Endothelial cell of umbilical vein (primary cell): ENCODE data around the gene LYPD4. TPM values are rescaled to one million over a fixed set of nuclear protein-coding genes. Genes with fewer than 3 reads are reported as not detected.

ENCODE experiments used
- BruUV-seq: library from RNA; stranded (reverse); fragments of 400-500 nt; replicated peaks from 2 replicates; lab custom pipeline; 2021; lab: Mats Ljungman, UMichigan
- CTCF ChIA-PET: fragments of 300-600, 350-600 bp; sonication (Branson Sonifier 250); formaldehyde crosslinking; loops from one replicate; lab custom pipeline; 2021; ENCODE audit warnings: antibody characterized with exemption, inconsistent platforms; lab: Charles Lee
- POLR2A ChIA-PET: fragments of 300-600, 350-600 bp; sonication (Branson Sonifier 250); formaldehyde crosslinking; loops from one replicate; lab custom pipeline; 2021; ENCODE audit warnings: antibody characterized with exemption, inconsistent platforms; lab: Charles Lee
- DNase-seq: peaks from one replicate; pipeline ENCODE4 v3.0.0-alpha.2; 2011; ENCODE audit warnings: low read depth, low spot score
- FAIRE-seq: peaks from 2 replicates; lab custom pipeline; 2011; peaks lifted over from hg19 to GRCh38; lab: Jason Lieb, UNC
- H2AFZ ChIP-seq: 2 replicates; pipeline ENCODE4 v1.6.0; 2012; ENCODE audit warnings: low read depth, low read length, control low read depth, inconsistent platforms
- H3K27ac ChIP-seq: 2 replicates; pipeline ENCODE4 v1.5.1; 2011; ENCODE audit warnings: low read depth, mild to moderate bottlenecking, control low read depth, low read length, moderate library complexity; ENCODE audit not compliant: insufficient read depth
- H3K27me3 ChIP-seq, 2 experiments: 2 replicates each; pipeline versions ENCODE4 v1.6.0 to v1.6.1; 2011; ENCODE audit warnings: low read length in 2 of 2, mixed read lengths in 1 of 2; ENCODE audit not compliant: control insufficient read depth in 2 of 2, insufficient read depth in 2 of 2
- H3K36me3 ChIP-seq, 2 experiments: 2 replicates in 1 of 2; 3 replicates in 1 of 2; pipeline ENCODE4 v1.5.1; 2011; ENCODE audit warnings: low read length in 2 of 2, mild to moderate bottlenecking in 1 of 2, moderate library complexity in 1 of 2; ENCODE audit not compliant: control insufficient read depth in 2 of 2, insufficient read depth in 2 of 2; ENCODE audit errors: extremely low read depth in 1 of 2
- H3K4me1 ChIP-seq: 3 replicates; pipeline ENCODE4 v1.5.1; 2011; ENCODE audit warnings: mild to moderate bottlenecking, low read length; ENCODE audit not compliant: control insufficient read depth, insufficient read depth; ENCODE audit errors: extremely low read depth
- H3K4me2 ChIP-seq: 2 replicates; pipeline ENCODE4 v1.6.1; 2011; ENCODE audit warnings: low read length, control low read depth, mixed read lengths; ENCODE audit not compliant: insufficient read depth
- H3K4me3 ChIP-seq, 3 experiments: fragments of 200-600 bp in 1 of 3; sonication (generic), shearing (Covaris generic) in 1 of 3; replicated peaks in 1 of 3; 2 replicates each; pipeline ENCODE4 v1.5.1; 2011 to 2016; ENCODE audit warnings: control low read depth in 3 of 3, low read length in 3 of 3, mild to moderate bottlenecking in 2 of 3, inconsistent platforms in 1 of 3, low read depth in 1 of 3, moderate library complexity in 1 of 3; ENCODE audit not compliant: insufficient read depth in 1 of 3
- H3K79me2 ChIP-seq: 2 replicates; pipeline ENCODE4 v1.6.0; 2012; ENCODE audit warnings: low read length, inconsistent platforms; ENCODE audit not compliant: control insufficient read depth, insufficient read depth
- H3K9ac ChIP-seq: replicated peaks from 2 replicates; pipeline ENCODE3; 2011; ENCODE audit warnings: low read length, control low read depth; ENCODE audit not compliant: insufficient read depth; ENCODE audit errors: extremely low read depth
- H3K9me1 ChIP-seq: replicated peaks from 3 replicates; pipeline ENCODE4 v1.6.0; 2011; ENCODE audit warnings: mild to moderate bottlenecking, low read length; ENCODE audit not compliant: control insufficient read depth, insufficient read depth; ENCODE audit errors: extremely low read depth
- H3K9me3 ChIP-seq: replicated peaks from 2 replicates; pipeline ENCODE4 v1.5.1; 2012; ENCODE audit warnings: low read length, inconsistent platforms; ENCODE audit not compliant: control insufficient read depth, insufficient read depth
- H4K20me1 ChIP-seq: replicated peaks from 2 replicates; pipeline ENCODE3; 2011; ENCODE audit warnings: mild to moderate bottlenecking, low read length; ENCODE audit not compliant: control insufficient read depth, insufficient read depth; ENCODE audit errors: extremely low read depth
- EZH2 ChIP-seq: IDR thresholded peaks from 2 replicates; pipeline ENCODE4 v1.6.1; 2012; ENCODE audit warnings: borderline replicate concordance, low read depth, mild to moderate bottlenecking, moderate library complexity, low read length, inconsistent platforms; ENCODE audit not compliant: severe bottlenecking
- GATA2 ChIP-seq: IDR thresholded peaks from 2 replicates; pipeline ENCODE4 v1.7.0; 2011; ENCODE audit warnings: low read depth, mild to moderate bottlenecking, moderate library complexity, mixed read lengths, low read length; ENCODE audit not compliant: insufficient read length, insufficient read depth
- JUN ChIP-seq: IDR thresholded peaks from 2 replicates; pipeline ENCODE4 v1.6.1; 2011; ENCODE audit warnings: borderline replicate concordance, low read depth; ENCODE audit not compliant: insufficient read length, insufficient read depth
- MAX ChIP-seq: IDR thresholded peaks from 2 replicates; pipeline ENCODE4 v1.6.1; 2011; ENCODE audit not compliant: insufficient read depth, insufficient read length
- POLR2A ChIP-seq: IDR thresholded peaks from 2 replicates; pipeline ENCODE4 v1.6.1; 2012; ENCODE audit warnings: low read depth, mild to moderate bottlenecking, control low read depth, low read length
- POLR2AphosphoS5 ChIP-seq: IDR thresholded peaks from 2 replicates; pipeline ENCODE4 v1.6.1; 2012; ENCODE audit warnings: low read depth, mild to moderate bottlenecking, control low read depth, low read length, moderate library complexity; ENCODE audit not compliant: insufficient read depth
- dilution Hi-C: fragments of 300-500 bp; cut with MboI; formaldehyde crosslinking; loops from one replicate; pipeline ENCODE4 v1.15.0; 2019; ENCODE audit warnings: low sequenced_read_pairs; ENCODE audit not compliant: extremely low pct_ligation_motif_present
- intact Hi-C: fragments of 100-400 bp; cut with micrococcal nuclease; formaldehyde crosslinking; loops from one replicate; pipeline ENCODE4 v1.10.0; 2022
- polyA plus RNA-seq, 4 experiments: library from polyadenylated mRNA; depleted of rRNA in 3 of 4; stranded (reverse) in 3 of 4; unstranded in 1 of 4; fragments of >200 nt; gene quantifications; 2 replicates each; pipeline versions ENCODE4 v1.2.1 to v1.2.3, GENCODE V29; 2011 to 2012; ENCODE audit warnings: missing spikeins in 1 of 4
- total RNA-seq: library from RNA; stranded (reverse); gene quantifications from 2 replicates; pipeline ENCODE4 v1.2.3, GENCODE V29; 2021
- TF ChIP-seq, protein P1 (sequence below), 2 donors: IDR thresholded peaks; 1 replicate in 1 of 2; 2 replicates in 1 of 2; pipeline ENCODE4 v1.5.1; 2011; ENCODE audit warnings: low read length in 2 of 2, mild to moderate bottlenecking in 2 of 2, moderate library complexity in 2 of 2, control low read depth in 1 of 2, inconsistent platforms in 1 of 2, low read depth in 1 of 2; ENCODE audit not compliant: insufficient read depth in 1 of 2; ENCODE audit errors: extremely low read depth in 1 of 2

Gene LYPD4
- total and polyA plus RNA-seq, 2 donors (not counting 3 experiments of a cell fraction or from before 2014, with no cell fraction given): not detected

- POLR2A ChIA-PET: no interaction called here
- Histone ChIP-seq H3K36me3 (no peaks in the 10 kb centered on the region), H3K4me1 (no peaks in the 10 kb centered on the region), H3K9me3 (no peaks in the 10 kb centered on the region), H2AFZ (no peak overlapping the region), H4K20me1 (no peaks in the 10 kb centered on the region), H3K27ac (no peak overlapping the region), H3K27me3 (no peaks in the 10 kb centered on the region), H3K9me1 (no peaks in the 10 kb centered on the region), H3K79me2 (no peaks in the 10 kb centered on the region), H3K4me3 (no peak overlapping the region), H3K9ac (no peak overlapping the region), H3K4me2 (no peak overlapping the region)
- no peak for FAIRE-seq
- no peak for TF ChIP-seq POLR2A
- no peak for TF ChIP-seq JUN
- no peak for TF ChIP-seq EZH2
- no peak for TF ChIP-seq MAX
- no peak for TF ChIP-seq POLR2AphosphoS5
- TF ChIP-seq, protein P1, sequence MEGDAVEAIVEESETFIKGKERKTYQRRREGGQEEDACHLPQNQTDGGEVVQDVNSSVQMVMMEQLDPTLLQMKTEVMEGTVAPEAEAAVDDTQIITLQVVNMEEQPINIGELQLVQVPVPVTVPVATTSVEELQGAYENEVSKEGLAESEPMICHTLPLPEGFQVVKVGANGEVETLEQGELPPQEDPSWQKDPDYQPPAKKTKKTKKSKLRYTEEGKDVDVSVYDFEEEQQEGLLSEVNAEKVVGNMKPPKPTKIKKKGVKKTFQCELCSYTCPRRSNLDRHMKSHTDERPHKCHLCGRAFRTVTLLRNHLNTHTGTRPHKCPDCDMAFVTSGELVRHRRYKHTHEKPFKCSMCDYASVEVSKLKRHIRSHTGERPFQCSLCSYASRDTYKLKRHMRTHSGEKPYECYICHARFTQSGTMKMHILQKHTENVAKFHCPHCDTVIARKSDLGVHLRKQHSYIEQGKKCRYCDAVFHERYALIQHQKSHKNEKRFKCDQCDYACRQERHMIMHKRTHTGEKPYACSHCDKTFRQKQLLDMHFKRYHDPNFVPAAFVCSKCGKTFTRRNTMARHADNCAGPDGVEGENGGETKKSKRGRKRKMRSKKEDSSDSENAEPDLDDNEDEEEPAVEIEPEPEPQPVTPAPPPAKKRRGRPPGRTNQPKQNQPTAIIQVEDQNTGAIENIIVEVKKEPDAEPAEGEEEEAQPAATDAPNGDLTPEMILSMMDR (IDR thresholded peaks at IDR 0.05; ENCODE audit: extremely low read depth in 1 of 2, insufficient read depth in 1 of 2, low read depth in 1 of 2, low read length in 2 of 2): no peak
- TF ChIP-seq GATA2: no peak
- CTCF ChIA-PET: interaction anchor here (3.8 kb wide), 1 partner anchor 23 kb away, joined by 17 read pairs; no protein-coding TSS in a partner anchor
- no peak for DNase-seq
- no TSS peak for BruUV-seq
- dilution Hi-C loops (no loop called here), intact Hi-C loops (no loop called here)
Observed at GRCh38 chr19:41815301-41815700, 29.2 kb downstream of the LYPD4 start.
